Loucy (cell line): ENCODE measurements around the gene DCST1.

Source experiments
- EZH2phosphoT487 ChIP-seq: fragments of 200-600 bp; IDR thresholded peaks from 2 replicates; pipeline ENCODE4 v1.6.1; 2018; ENCODE audit warnings: antibody characterized with exemption, mild to moderate bottlenecking, moderate library complexity, borderline replicate concordance
- TF ChIP-seq, protein P1 (sequence below): fragments of 200-600 bp; sonication (generic); conservative IDR thresholded peaks from 2 replicates; pipeline ENCODE4 v1.5.1; 2014; ENCODE audit warnings: mild to moderate bottlenecking, antibody characterized with exemption, low read length

DNA sequence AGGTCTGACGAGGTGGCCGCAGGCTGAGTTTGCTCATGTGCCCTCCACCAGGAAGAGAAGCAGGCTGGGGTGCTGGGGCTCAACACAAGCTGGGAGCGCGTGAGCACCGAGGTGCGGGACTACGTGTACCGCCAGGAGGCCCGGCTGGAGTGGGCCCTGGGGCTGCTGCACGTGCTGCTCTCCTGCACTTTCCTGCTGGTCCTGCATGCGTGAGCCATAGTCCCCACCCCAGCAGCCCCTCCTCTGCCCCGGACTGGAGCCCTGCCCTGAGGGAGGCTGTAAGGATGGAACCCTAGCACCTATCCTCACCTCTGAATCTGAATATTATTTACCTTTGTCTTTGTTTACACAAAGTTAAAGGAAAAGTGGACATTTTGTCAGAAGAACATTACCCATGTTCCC lies 9.7 kb downstream of the DCST1 start:
- TF ChIP-seq, protein P1, sequence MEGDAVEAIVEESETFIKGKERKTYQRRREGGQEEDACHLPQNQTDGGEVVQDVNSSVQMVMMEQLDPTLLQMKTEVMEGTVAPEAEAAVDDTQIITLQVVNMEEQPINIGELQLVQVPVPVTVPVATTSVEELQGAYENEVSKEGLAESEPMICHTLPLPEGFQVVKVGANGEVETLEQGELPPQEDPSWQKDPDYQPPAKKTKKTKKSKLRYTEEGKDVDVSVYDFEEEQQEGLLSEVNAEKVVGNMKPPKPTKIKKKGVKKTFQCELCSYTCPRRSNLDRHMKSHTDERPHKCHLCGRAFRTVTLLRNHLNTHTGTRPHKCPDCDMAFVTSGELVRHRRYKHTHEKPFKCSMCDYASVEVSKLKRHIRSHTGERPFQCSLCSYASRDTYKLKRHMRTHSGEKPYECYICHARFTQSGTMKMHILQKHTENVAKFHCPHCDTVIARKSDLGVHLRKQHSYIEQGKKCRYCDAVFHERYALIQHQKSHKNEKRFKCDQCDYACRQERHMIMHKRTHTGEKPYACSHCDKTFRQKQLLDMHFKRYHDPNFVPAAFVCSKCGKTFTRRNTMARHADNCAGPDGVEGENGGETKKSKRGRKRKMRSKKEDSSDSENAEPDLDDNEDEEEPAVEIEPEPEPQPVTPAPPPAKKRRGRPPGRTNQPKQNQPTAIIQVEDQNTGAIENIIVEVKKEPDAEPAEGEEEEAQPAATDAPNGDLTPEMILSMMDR = no peak
- TF ChIP-seq EZH2phosphoT487 = no peak
